GM18861 (cell line): ENCODE results near the gene ABTB2.
A peak's percentile ranks its signal among the peaks of the same experiment; 100 is the strongest.
"Not testable (repeated sequence)": the region's sequence is repeated elsewhere in the genome, so short reads cannot be mapped to it uniquely, and the experiment has no call there.

ENCODE experiments used
- ATAC-seq: cut with Tn5 transposase; IDR thresholded peaks from one replicate; pipeline ENCODE4 v1.9.1; 2021; ENCODE audit not compliant: unreplicated experiment

Gene ABTB2

GRCh38 chr11:34357701-34358257 is at the start of gene ABTB2:
Gene ABTB2, minus strand, starts transcription at chr11:34358010.
- ATAC-seq, result peak; percentile 78

GRCh38 chr11:34407121-34407813 is 49.5 kb upstream of the ABTB2 start:
- no peak for ATAC-seq

GRCh38 chr11:34406413-34406812 is 48.6 kb upstream of the ABTB2 start:
- ATAC-seq, result no peak

GRCh38 chr11:34405079-34405858 is 47.5 kb upstream of the ABTB2 start:
- no peak for ATAC-seq

- no peak for ATAC-seq
These were observed 46.5 kb upstream of the ABTB2 start for GRCh38 chr11:34404280-34404679.

GRCh38 chr11:34403431-34403830 is 45.6 kb upstream of the ABTB2 start:
- no peak for ATAC-seq

GRCh38 chr11:34397811-34398210 is 40.0 kb upstream of the ABTB2 start:
- no peak for ATAC-seq

GRCh38 chr11:34397120-34397519 is 39.3 kb upstream of the ABTB2 start:
- no peak for ATAC-seq

GRCh38 chr11:34395916-34396550 is 38.2 kb upstream of the ABTB2 start:
- ATAC-seq, result no peak

- no peak for ATAC-seq
These were observed 37.0 kb upstream of the ABTB2 start for GRCh38 chr11:34394771-34395300.

- ATAC-seq, result no peak
These were observed 29.8 kb upstream of the ABTB2 start for GRCh38 chr11:34387653-34388052.

- not testable (repeated sequence) for ATAC-seq
These were observed 28.5 kb upstream of the ABTB2 start for GRCh38 chr11:34386356-34386755.

GRCh38 chr11:34382532-34383276 is 24.9 kb upstream of the ABTB2 start:
- ATAC-seq, result no peak

GRCh38 chr11:34381775-34382174 is 24.0 kb upstream of the ABTB2 start:
- no peak for ATAC-seq

GRCh38 chr11:34380696-34381095 is 22.9 kb upstream of the ABTB2 start:
- no peak for ATAC-seq

- no peak for ATAC-seq
These were observed 21.7 kb upstream of the ABTB2 start for GRCh38 chr11:34379539-34379938.

GRCh38 chr11:34379079-34379478 is 21.3 kb upstream of the ABTB2 start:
- ATAC-seq, result no peak

GRCh38 chr11:34373727-34374126 is 15.9 kb upstream of the ABTB2 start:
- no peak for ATAC-seq

GRCh38 chr11:34366522-34366921 is 8.7 kb upstream of the ABTB2 start:
- no peak for ATAC-seq

GRCh38 chr11:34364102-34364501 is 6.3 kb upstream of the ABTB2 start:
- ATAC-seq, result no peak
